CD4-positive, alpha-beta T cell treated with Interleukin-17A for 4 hours (primary cell): ENCODE data around the gene MEAK7.

Source experiments
- DNase-seq: peaks from one replicate; pipeline ENCODE4 v3.0.0-alpha.2; 2020; ENCODE audit warnings: mixed read lengths

MEAK7 gene

GRCh38 chr16:84464116-84464515 lies 40.3 kb downstream of the MEAK7 start:
- no peak for DNase-seq

GRCh38 chr16:84463221-84463620 lies 41.2 kb downstream of the MEAK7 start:
- no peak for DNase-seq

GRCh38 chr16:84462296-84463210 lies 41.9 kb downstream of the MEAK7 start:
- no peak for DNase-seq

GRCh38 chr16:84461413-84462295 lies 42.8 kb downstream of the MEAK7 start:
- no peak for DNase-seq

GRCh38 chr16:84461029-84461412 lies 43.4 kb downstream of the MEAK7 start:
- DNase-seq: no peak

GRCh38 chr16:84460406-84461028 lies 43.9 kb downstream of the MEAK7 start:
- no peak for DNase-seq

- no peak for DNase-seq
These were observed 44.5 kb downstream of the MEAK7 start for GRCh38 chr16:84459941-84460405.

- no peak for DNase-seq
These were observed 44.9 kb downstream of the MEAK7 start for GRCh38 chr16:84459533-84459894.

- no peak for DNase-seq
These were observed 45.6 kb downstream of the MEAK7 start for GRCh38 chr16:84458606-84459532.

- DNase-seq: no peak
These were observed 49.4 kb downstream of the MEAK7 start for GRCh38 chr16:84455031-84455430.
